HepG2 (cell line): ENCODE results near the gene ALDH2. TPM values are rescaled to one million over a fixed set of nuclear protein-coding genes. Genes with fewer than 3 reads are reported as not detected.

Experiments
- ATAC-seq: fragments of 200-7000 bp; cut with Tn5 transposase; 3 replicates; pipeline ENCODE4 v1.9.1; 2020; ENCODE audit warnings: mild to moderate bottlenecking, moderate library complexity
- BruUV-seq: library from RNA; stranded (reverse); fragments of 400-500 nt; replicated peaks from 2 replicates; lab custom pipeline; 2021; lab: Mats Ljungman, UMichigan
- CTCF ChIA-PET: fragments of 300-600 bp; formaldehyde crosslinking; extraction: SDS; loops from one replicate; lab custom pipeline; 2021; ENCODE audit warnings: low total read pairs, inconsistent platforms, low intra/inter-chr PET ratio; lab: Yijun Ruan, JAX
- POLR2A ChIA-PET: fragments of 350-600 bp; sonication (Branson Sonifier 250); formaldehyde crosslinking; loops from one replicate; lab custom pipeline; 2020; ENCODE audit warnings: antibody characterized with exemption, inconsistent platforms; lab: Yijun Ruan, JAX
- DNase-seq: peaks from one replicate; pipeline ENCODE4 v3.0.0-alpha.2; 2015; ENCODE audit warnings: low spot score
- FAIRE-seq: peaks from 3 replicates; lab custom pipeline; 2011; peaks lifted over from hg19 to GRCh38; lab: Jason Lieb, UNC
- H2AFZ ChIP-seq: one replicate; pipeline ENCODE4 v1.6.1; 2011; ENCODE audit warnings: low read length, inconsistent platforms
- H3K27ac ChIP-seq: fragments of 300-600 bp; 3 replicates; pipeline ENCODE4 v1.8.0; 2011; ENCODE audit warnings: mixed run types, mild to moderate bottlenecking, mixed read lengths, low read length, inconsistent platforms; ENCODE audit not compliant: insufficient read depth; ENCODE audit errors: extremely low read length
- H3K27me3 ChIP-seq, 2 experiments: fragments of 200-600 bp in 1 of 2; 2 replicates in 1 of 2; 3 replicates in 1 of 2; pipeline versions ENCODE4 v1.6.0 to v1.8.0; 2011; ENCODE audit warnings: low read length in 2 of 2, mild to moderate bottlenecking in 2 of 2, moderate library complexity in 2 of 2, inconsistent platforms in 1 of 2; ENCODE audit not compliant: insufficient read depth in 2 of 2, control insufficient read depth in 1 of 2
- H3K36me3 ChIP-seq, 2 experiments: fragments of 200-600 bp in 1 of 2; replicated peaks in 1 of 2; 2 replicates in 1 of 2; 3 replicates in 1 of 2; pipeline versions ENCODE4 v1.5.1 to v1.8.0; 2011; ENCODE audit warnings: low read length in 2 of 2, inconsistent platforms in 1 of 2; ENCODE audit not compliant: insufficient read depth in 2 of 2, control insufficient read depth in 1 of 2
- H3K4me1 ChIP-seq: 2 replicates; pipeline ENCODE4 v1.5.1; 2012; ENCODE audit warnings: low read length, inconsistent platforms; ENCODE audit not compliant: insufficient read depth
- H3K4me2 ChIP-seq: 2 replicates; pipeline ENCODE4 v1.6.0; 2011; ENCODE audit warnings: low read depth, low read length, inconsistent platforms
- H3K4me3 ChIP-seq, 3 experiments: fragments of 200-600 bp in 1 of 3; sonication (generic), shearing (Covaris generic) in 1 of 3; replicated peaks in 1 of 3; 2 replicates each; pipeline ENCODE4 v1.5.1; 2011 to 2016; ENCODE audit warnings: low read length in 3 of 3, inconsistent platforms in 2 of 3, low read depth in 2 of 3, mild to moderate bottlenecking in 2 of 3, control low read depth in 1 of 3, mixed read lengths in 1 of 3; ENCODE audit not compliant: insufficient read depth in 1 of 3
- H3K79me2 ChIP-seq: one replicate; pipeline ENCODE4 v1.6.1; 2011; ENCODE audit warnings: low read length, inconsistent platforms; ENCODE audit not compliant: insufficient read depth
- H3K9ac ChIP-seq: 2 replicates; pipeline ENCODE4 v1.6.0; 2011; ENCODE audit warnings: mild to moderate bottlenecking, low read depth, low read length, inconsistent platforms; ENCODE audit not compliant: insufficient read depth
- H3K9me3 ChIP-seq: 2 replicates; pipeline ENCODE4 v1.5.1; 2012; ENCODE audit warnings: mild to moderate bottlenecking, low read length
- H4K20me1 ChIP-seq: 2 replicates; pipeline ENCODE4 v1.6.0; 2011; ENCODE audit warnings: inconsistent platforms, mild to moderate bottlenecking, low read length, moderate library complexity; ENCODE audit not compliant: insufficient read depth
- CHD2 ChIP-seq: IDR thresholded peaks from 2 replicates; pipeline ENCODE4 v1.6.1; 2011; ENCODE audit warnings: low read depth, low read length, improper control_type of control experiment
- EEA1 ChIP-seq: sonication (generic); formaldehyde crosslinking; IDR thresholded peaks from 2 replicates; pipeline ENCODE4 v1.5.1; 2020; ENCODE audit warnings: mild to moderate bottlenecking, missing genetic modification reagents, borderline replicate concordance
- NCOA2 ChIP-seq: sonication (generic); formaldehyde crosslinking; IDR thresholded peaks from 2 replicates; pipeline ENCODE4 v1.8.0; 2022; ENCODE audit warnings: inconsistent platforms
- NCOR1 ChIP-seq: fragments of 200-600 bp; sonication (generic); IDR thresholded peaks from 2 replicates; pipeline ENCODE4 v1.7.0; 2017; ENCODE audit warnings: antibody characterized with exemption, low read length, borderline replicate concordance
- TAF15 ChIP-seq: fragments of 200-400 bp; formaldehyde crosslinking; IDR thresholded peaks from one replicate; pipeline ENCODE4 v1.6.1; 2018; ENCODE audit warnings: mild to moderate bottlenecking, low read depth, low read length; ENCODE audit not compliant: poor library complexity, severe bottlenecking
- ZC3H13 ChIP-seq: sonication (generic); formaldehyde crosslinking; IDR thresholded peaks from 2 replicates; pipeline ENCODE4 v1.8.1; 2023; ENCODE audit warnings: mild to moderate bottlenecking, missing genetic modification reagents, moderate library complexity
- ZNF256 ChIP-seq: sonication (generic); formaldehyde crosslinking; conservative IDR thresholded peaks from 2 replicates; pipeline ENCODE4 v1.4.0; 2020; ENCODE audit warnings: missing genetic modification reagents
- ZNF547 ChIP-seq: sonication (generic); formaldehyde crosslinking; IDR thresholded peaks from 2 replicates; pipeline ENCODE4 v1.5.1; 2020; ENCODE audit warnings: mild to moderate bottlenecking, missing genetic modification reagents
- whole genome bisulfite sequencing: methylation state at CpG from one replicate; pipeline ENCODE4 v1.1.6; 2017; ENCODE audit warnings: low lambda C conversion rate; 5-methylcytosine and 5-hydroxymethylcytosine counted together
- in situ Hi-C: cut with HindIII; loops from 2 replicates; pipeline ENCODE4 v1.10.0; 2017; ENCODE audit warnings: low pct_unique_long_range_greater_than_20kb; ENCODE audit not compliant: extremely low pct_ligation_motif_present
- intact Hi-C: fragments of 100-400 bp; cut with micrococcal nuclease; formaldehyde crosslinking; loops from one replicate; pipeline ENCODE4 v1.10.0; 2022; ENCODE audit not compliant: unreplicated experiment
- polyA plus RNA-seq, 8 experiments: library from polyadenylated mRNA; depleted of rRNA in 3 of 8; stranded (reverse) in 7 of 8; unstranded in 1 of 8; fragments of >200 nt; fragmentation: Illumina TruSeq in 4 of 8; extraction: Trizol in 4 of 8; gene quantifications; 2 replicates each; pipeline versions ENCODE4 v1.2.1 to v1.2.3, GENCODE V29; 2011 to 2016; ENCODE audit warnings: low read depth in 4 of 8, missing spikeins in 1 of 8, mixed read lengths in 1 of 8; ENCODE audit not compliant: insufficient read depth in 1 of 8
- total RNA-seq, 5 experiments: library from RNA; depleted of rRNA; stranded (reverse); fragments of >200 nt; fragmentation: Illumina TruSeq; extraction: Trizol; gene quantifications; 2 replicates each; pipeline ENCODE4 v1.2.3, GENCODE V29; 2016; ENCODE audit warnings: low read depth in 1 of 5
- TF ChIP-seq, protein P1 (sequence below): sonication (generic); formaldehyde crosslinking; IDR thresholded peaks from 2 replicates; pipeline ENCODE4 v1.4.0; 2020; ENCODE audit warnings: missing genetic modification reagents, borderline replicate concordance
- TF ChIP-seq, protein P2 (sequence below): sonication (generic); formaldehyde crosslinking; IDR thresholded peaks from 2 replicates; pipeline ENCODE4 v1.8.0; 2022; ENCODE audit warnings: missing genetic modification reagents, mild to moderate bottlenecking, borderline replicate concordance

The ALDH2 gene
- total and polyA plus RNA-seq, 2 of the 13 experiments (the other 11 are each of a cell fraction or from before 2014, with no cell fraction given): 78.8 to 103 TPM

DNA sequence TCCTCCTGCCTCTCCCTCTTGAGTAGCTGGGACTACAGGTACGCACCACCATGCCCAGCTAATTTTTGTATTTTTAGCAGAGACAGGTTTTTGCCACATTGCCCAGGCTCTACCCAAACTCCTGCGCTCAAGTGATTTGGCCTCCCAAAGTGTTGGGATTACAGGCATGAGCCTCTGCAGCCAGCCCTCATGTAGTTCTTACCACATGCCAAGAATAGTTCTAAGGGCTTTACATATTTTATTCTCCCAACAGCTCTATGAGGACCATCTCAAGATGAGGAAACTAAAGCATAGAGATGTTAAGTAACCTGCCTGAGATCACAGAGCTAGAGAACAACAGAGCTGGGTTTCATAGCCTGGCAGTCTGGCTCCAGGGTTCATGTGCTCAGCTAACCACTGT lies 37.9 kb upstream of the ALDH2 start:
- H3K27ac ChIP-seq: no peak overlapping the region
- no peak overlapping the region for H2AFZ ChIP-seq
- TF ChIP-seq CHD2 (no peak), ZC3H13 (CRISPR knock-in tag) (no peak), EEA1 (CRISPR knock-in tag) (no peak), ZNF547 (no peak), NCOA2 (no peak), TAF15 (no peak), NCOR1 (no peak), ZNF256 (CRISPR knock-in tag) (no peak)
- TF ChIP-seq, protein P1, sequence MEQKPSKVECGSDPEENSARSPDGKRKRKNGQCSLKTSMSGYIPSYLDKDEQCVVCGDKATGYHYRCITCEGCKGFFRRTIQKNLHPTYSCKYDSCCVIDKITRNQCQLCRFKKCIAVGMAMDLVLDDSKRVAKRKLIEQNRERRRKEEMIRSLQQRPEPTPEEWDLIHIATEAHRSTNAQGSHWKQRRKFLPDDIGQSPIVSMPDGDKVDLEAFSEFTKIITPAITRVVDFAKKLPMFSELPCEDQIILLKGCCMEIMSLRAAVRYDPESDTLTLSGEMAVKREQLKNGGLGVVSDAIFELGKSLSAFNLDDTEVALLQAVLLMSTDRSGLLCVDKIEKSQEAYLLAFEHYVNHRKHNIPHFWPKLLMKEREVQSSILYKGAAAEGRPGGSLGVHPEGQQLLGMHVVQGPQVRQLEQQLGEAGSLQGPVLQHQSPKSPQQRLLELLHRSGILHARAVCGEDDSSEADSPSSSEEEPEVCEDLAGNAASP (CRISPR knock-in tag): no peak
- TF ChIP-seq, protein P2, sequence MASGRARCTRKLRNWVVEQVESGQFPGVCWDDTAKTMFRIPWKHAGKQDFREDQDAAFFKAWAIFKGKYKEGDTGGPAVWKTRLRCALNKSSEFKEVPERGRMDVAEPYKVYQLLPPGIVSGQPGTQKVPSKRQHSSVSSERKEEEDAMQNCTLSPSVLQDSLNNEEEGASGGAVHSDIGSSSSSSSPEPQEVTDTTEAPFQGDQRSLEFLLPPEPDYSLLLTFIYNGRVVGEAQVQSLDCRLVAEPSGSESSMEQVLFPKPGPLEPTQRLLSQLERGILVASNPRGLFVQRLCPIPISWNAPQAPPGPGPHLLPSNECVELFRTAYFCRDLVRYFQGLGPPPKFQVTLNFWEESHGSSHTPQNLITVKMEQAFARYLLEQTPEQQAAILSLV (CRISPR knock-in tag): no peak
- ATAC-seq (no peak), FAIRE-seq (no peak), DNase-seq (no peak)
- no peak overlapping the region for H3K4me3 ChIP-seq
- intact Hi-C loops (no loop called here), in situ Hi-C loops (no loop called here)
- ChIA-PET CTCF (no interaction called here), POLR2A (no interaction called here)
- no peaks in the 10 kb centered on the region for H3K9me3 ChIP-seq
- H3K9ac ChIP-seq: no peak overlapping the region
- 100% methylated on average over 2 of the region's 2 CpGs for WGBS
- no peaks in the 10 kb centered on the region for H3K27me3 ChIP-seq
- H3K79me2 ChIP-seq: no peaks in the 10 kb centered on the region
- no peaks in the 10 kb centered on the region for H4K20me1 ChIP-seq
- no peak overlapping the region for H3K4me2 ChIP-seq
- no peaks in the 10 kb centered on the region for H3K4me1 ChIP-seq
- no TSS peak for BruUV-seq
- peaks cover 7 to 21% of the 10 kb centered on the region in 2 experiments; a peak in 4 of 5 replicates for H3K36me3 ChIP-seq
